ENCODE data around the gene INTS15.

The INTS15 gene

DNA sequence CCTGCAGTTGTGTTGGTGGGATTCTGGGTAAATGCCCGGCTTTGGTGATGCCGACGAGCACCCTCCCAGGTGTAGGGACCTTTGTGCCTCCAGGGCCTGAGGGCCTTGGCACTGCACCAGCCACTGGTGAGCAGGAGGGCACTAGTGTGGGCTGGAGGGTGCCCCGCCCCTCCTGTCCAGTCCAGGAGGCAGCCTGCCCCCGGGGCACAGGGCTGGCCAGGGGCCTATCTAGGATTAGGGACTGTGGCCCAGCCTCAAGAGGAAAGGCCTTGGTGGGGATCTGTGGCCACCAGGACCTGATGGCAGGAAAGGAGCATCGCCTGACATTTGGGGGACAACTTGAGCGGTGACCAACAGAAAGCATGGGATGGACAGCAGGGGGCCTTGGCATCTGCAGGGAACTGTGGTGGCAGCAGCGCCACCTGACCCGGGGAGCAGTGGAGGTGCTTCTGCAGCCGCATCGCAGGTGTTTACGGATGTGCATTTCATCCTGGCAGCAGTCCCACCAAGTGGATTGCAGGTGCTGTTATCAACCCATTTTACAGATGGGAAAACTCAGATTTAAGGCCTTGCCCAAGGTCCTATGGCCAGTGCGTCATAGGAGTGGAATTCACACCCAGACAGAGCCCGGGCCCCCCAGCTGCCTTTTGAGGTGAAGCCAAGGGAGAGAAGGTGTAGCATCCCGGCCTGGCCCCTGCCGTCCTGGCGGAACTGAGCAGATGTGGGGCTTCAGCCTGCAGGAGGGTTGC, 58.4 kb downstream of the INTS15 start:
- no peak for DNase-seq (ENCODE audit: low spot score)
- in situ Hi-C loops (cut with MboI; ENCODE audit: low sequenced_read_pairs, unreplicated experiment), result no loop called here
- TF ChIP-seq, protein P1, sequence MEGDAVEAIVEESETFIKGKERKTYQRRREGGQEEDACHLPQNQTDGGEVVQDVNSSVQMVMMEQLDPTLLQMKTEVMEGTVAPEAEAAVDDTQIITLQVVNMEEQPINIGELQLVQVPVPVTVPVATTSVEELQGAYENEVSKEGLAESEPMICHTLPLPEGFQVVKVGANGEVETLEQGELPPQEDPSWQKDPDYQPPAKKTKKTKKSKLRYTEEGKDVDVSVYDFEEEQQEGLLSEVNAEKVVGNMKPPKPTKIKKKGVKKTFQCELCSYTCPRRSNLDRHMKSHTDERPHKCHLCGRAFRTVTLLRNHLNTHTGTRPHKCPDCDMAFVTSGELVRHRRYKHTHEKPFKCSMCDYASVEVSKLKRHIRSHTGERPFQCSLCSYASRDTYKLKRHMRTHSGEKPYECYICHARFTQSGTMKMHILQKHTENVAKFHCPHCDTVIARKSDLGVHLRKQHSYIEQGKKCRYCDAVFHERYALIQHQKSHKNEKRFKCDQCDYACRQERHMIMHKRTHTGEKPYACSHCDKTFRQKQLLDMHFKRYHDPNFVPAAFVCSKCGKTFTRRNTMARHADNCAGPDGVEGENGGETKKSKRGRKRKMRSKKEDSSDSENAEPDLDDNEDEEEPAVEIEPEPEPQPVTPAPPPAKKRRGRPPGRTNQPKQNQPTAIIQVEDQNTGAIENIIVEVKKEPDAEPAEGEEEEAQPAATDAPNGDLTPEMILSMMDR (IDR thresholded peaks at IDR 0.05; ENCODE audit: borderline replicate concordance, control extremely low read depth, extremely low read depth, insufficient read depth, missing control alignments), result no peak

DNA sequence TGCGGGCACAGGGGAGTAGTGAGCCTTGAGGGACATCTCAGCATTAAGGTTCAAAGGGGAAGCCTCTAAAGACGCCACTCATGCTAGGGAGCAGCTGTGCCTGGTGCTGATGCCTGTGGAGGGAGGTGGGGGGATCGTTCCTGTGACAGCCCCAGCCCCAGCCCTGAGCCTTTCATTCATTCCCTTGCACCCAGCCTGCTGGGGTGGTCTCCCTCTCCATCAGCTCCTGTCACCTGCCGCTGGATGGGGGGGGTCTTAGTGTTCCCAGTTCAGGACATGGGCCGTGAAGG, 58.9 kb downstream of the INTS15 start:
- DNase-seq (ENCODE audit: low spot score), result no peak
- TF ChIP-seq, protein P1 (IDR thresholded peaks at IDR 0.05; ENCODE audit: borderline replicate concordance, control extremely low read depth, extremely low read depth, insufficient read depth, missing control alignments), result no peak
- in situ Hi-C loops (cut with MboI; ENCODE audit: low sequenced_read_pairs, unreplicated experiment), result no loop called here

DNA sequence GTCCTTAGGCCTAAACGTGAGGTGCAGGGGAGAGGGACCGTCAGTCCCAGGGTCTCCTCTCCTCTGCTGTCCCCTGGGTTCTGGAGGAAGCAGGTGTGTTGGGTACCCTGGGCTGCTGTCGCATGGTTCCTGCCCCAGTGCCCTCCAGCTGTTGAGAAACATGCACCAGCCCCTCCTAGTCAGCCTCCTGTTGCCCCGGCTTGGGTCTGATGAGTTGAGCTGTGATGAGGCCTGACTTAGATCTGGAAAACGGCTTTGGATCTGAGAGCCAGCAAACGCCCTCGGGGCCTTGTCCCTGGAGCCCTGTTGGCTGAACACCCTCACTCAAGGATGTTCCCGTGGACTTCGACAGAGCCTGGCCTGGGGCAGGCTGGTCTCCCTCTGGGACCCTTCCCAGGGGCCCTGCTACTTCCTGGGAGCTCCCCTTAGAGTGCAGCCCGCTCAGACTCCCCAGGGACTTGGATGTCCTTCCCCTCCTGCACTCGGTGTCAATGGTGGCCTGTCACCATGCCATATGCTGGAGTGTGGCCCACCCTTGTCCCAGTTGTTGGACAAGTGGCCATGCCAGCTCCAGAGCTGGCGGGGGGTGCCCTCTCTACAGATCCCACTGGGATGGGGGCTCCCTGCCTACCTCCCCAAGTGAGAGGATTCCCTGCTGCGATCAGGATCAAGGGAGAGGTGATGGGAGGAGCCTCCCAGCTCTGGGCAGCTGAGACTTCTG, 59.6 kb downstream of the INTS15 start:
- no peak for DNase-seq (ENCODE audit: low spot score)
- TF ChIP-seq, protein P1 (IDR thresholded peaks at IDR 0.05; ENCODE audit: borderline replicate concordance, control extremely low read depth, extremely low read depth, insufficient read depth, missing control alignments), result no peak
- in situ Hi-C loops (cut with MboI; ENCODE audit: low sequenced_read_pairs, unreplicated experiment), result no loop called here

DNA sequence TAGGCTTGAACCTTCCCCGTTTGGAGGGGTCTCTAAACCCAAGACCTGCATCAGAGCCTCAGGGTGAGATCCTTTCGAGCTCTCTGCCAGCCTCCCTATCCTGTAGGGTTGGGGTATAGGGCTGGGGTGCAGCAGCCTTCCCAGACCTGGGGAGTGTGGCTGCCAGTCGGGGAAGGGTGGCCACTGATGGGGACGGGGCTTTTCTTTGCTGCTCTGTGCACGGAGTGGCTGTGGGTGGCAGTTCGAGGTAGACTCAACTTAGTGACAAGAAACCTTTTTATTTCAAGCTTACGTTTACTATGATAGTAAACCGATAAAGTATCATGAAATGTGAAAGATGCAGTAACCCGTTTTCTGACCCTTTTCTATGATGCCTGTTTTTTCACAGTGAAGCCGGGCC, 60.3 kb downstream of the INTS15 start:
- in situ Hi-C loops (cut with MboI; ENCODE audit: low sequenced_read_pairs, unreplicated experiment), result no loop called here
- TF ChIP-seq, protein P1 (IDR thresholded peaks at IDR 0.05; ENCODE audit: borderline replicate concordance, control extremely low read depth, extremely low read depth, insufficient read depth, missing control alignments), result no peak
- no peak for DNase-seq (ENCODE audit: low spot score)

DNA sequence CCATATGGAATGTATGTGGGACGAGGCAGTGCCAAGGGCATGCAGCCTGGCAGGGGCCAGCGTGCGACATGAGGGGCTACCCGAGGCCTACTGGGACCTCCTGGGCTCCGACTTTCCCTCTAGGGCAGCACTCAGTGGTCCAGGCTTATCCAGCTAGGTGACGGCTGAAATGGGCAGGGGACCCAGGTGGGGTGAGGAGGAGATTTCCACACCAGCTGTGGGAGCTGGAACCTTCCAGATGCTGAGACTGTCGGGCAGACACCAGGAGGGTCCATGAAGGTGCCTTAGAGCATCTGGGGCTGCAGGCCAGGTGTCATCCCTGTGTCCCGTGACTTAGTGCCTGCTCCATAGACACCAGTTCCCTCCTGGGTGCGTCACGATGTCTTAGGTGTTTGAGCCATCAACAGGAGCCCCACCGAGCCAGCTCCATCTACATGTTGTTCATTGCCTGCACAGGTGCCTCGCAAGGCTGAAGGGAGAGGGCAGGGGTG, 60.7 kb downstream of the INTS15 start:
- no peak for DNase-seq (ENCODE audit: low spot score)
- TF ChIP-seq, protein P1 (IDR thresholded peaks at IDR 0.05; ENCODE audit: borderline replicate concordance, control extremely low read depth, extremely low read depth, insufficient read depth, missing control alignments), result no peak
- in situ Hi-C loops (cut with MboI; ENCODE audit: low sequenced_read_pairs, unreplicated experiment), result no loop called here

DNA sequence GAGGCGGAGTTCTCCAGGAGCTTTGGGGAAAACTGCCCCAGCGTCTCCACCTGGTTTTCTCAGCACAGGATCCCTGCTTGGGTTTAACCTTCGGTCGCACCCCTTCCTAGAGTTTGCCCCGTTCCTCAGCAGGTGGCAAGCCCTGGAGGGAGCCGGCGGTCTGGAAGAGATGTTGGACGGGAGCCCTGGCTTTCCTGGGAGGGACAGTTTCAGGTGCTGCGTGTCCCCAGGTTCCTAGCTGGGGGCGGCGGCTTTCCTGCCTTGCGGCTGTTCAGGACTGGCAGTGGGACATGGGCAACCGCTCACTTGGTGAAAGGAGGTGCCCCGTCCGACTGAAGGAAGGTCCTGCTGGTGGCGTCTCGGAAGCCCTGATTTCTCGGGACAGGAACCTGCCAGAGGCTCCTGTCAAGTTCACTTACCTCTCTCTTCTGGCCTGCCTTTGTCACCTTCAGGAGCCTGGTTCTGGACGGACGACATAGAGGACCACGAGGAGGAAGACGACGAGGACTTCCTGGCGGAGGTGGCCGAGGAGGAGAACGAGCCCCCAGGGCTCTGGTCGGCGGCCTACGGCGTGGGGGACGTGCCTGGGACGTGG, 62.1 kb downstream of the INTS15 start:
- TF ChIP-seq, protein P1 (IDR thresholded peaks at IDR 0.05; ENCODE audit: borderline replicate concordance, control extremely low read depth, extremely low read depth, insufficient read depth, missing control alignments), result no peak
- no peak for DNase-seq (ENCODE audit: low spot score)
- in situ Hi-C loops (cut with MboI; ENCODE audit: low sequenced_read_pairs, unreplicated experiment), result no loop called here
